HG02970 (cell line): ENCODE data around the gene KRTAP9-4.
"Not testable (repeated sequence)": the region's sequence is repeated elsewhere in the genome, so short reads cannot be mapped to it uniquely, and the experiment has no call there.

Source experiments
- ATAC-seq: cut with Tn5 transposase; IDR thresholded peaks from one replicate; pipeline ENCODE4 v1.9.1; 2021; ENCODE audit warnings: mild to moderate bottlenecking, moderate library complexity, moderate number of reproducible peaks; ENCODE audit not compliant: unreplicated experiment, low FRiP score

Gene KRTAP9-4

GRCh38 chr17:41263212-41263611 is 13.7 kb downstream of the KRTAP9-4 start:
- ATAC-seq = no peak

DNA sequence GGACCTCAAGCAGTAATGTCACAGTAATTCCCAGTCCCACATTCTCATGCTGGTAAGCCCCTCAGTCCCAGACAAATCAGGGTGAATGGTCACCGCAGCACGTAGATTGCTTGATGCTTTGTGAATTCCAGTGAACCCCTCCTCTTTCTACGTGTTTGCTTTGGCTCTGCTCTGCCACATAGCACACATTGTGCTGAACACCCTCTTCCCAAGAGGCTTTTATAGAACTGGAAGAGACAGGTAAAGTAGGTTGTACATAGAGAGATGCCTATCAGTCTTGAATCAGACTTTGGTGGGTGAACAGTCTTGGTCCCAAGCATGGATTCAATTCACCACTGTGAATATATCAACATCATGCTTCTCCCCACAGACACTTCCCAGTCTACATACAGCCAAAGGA is 15.1 kb downstream of the KRTAP9-4 start:
- ATAC-seq = no peak

DNA sequence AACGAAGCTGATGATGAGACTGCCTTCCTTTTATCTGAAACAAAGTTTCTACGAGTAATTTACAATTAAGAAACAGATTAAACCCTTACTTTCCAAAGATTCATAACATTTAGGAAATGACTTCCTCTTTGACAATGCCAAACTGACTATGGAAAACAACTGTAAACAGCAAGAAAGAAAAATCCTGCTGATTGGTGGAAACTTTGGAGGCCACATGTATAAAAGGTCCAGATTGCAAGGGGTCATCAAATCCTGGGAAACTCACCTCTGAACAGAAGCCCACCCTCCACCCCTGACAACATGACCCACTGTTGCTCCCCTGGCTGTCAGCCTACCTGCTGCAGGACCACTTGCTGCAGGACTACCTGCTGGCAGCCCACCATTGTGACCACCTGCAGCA is 15.6 kb downstream of the KRTAP9-4 start, which contains the start of gene KRTAP9-6:
TSS of gene KRTAP9-6 (plus strand) at position 301 of the 400 bp plus-strand sequence. CDS start at position 301, 0 bp downstream.
- ATAC-seq = no peak

DNA sequence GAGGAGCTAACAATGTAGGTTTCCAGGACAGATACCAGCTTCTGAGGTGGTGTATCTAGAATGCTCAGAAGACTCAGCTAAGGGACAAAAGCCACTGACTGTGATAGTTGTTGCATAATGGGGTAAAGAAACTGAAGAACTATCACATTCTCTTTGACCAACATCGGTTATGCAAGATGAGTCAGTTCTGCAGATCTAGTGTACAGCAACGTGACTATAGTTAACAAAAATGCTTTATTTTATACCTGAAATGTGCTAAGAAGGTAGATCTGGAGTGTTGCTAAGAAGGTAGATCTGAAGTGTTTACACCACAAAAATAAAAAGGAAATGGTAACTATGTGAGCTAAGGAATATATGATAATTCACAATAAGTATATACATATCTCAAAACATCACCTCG is 18.2 kb downstream of the KRTAP9-4 start:
- ATAC-seq = no peak

DNA sequence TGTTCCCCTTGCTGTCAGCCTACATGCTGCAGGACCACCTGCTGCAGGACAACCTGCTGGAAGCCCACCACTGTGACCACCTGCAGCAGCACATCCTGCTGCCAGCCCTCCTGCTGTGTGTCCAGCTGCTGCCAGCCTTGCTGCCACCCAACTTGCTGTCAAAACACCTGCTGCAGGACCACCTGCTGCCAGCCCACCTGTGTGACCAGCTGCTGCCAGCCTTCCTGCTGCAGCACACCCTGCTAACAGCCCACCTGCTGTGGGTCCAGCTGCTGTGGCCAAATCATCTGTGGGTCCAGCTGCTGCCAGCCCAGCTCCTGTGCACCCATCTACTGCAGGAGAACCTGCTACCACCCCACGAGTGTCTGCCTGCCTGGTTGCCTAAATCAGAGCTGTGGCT is 21.8 kb downstream of the KRTAP9-4 start:
- ATAC-seq = not testable (repeated sequence)

GRCh38 chr17:41271858-41272257 is 22.4 kb downstream of the KRTAP9-4 start:
- no peak for ATAC-seq

DNA sequence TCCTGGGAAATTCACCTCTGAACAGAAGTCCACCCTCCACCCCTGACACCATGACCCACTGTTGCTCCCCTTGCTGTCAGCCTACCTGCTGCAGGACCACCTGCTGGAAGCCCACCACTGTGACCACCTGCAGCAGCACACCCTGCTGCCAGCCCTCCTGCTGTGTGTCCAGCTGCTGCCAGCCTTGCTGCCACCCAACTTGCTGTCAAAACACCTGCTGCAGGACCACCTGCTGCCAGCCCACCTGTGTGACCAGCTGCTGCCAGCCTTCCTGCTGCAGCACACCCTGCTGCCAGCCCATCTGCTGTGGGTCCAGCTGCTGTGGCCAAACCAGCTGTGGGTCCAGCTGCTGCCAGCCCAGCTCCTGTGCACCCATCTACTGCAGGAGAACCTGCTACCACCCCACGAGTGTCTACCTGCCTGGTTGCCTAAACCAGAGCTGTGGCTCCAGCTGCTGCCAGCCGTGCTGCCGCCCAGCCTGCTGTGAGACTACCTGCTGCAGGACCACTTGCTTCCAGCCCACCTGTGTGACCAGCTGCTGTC is 26.2 kb downstream of the KRTAP9-4 start, which contains the start of gene KRTAP9-7:
TSS of gene KRTAP9-7 (plus strand) at position 51 of the 543 bp plus-strand sequence. CDS start at position 51, 0 bp downstream.
- ATAC-seq = not testable (repeated sequence)

GRCh38 chr17:41278176-41278955 is 28.9 kb downstream of the KRTAP9-4 start:
- no peak for ATAC-seq

DNA sequence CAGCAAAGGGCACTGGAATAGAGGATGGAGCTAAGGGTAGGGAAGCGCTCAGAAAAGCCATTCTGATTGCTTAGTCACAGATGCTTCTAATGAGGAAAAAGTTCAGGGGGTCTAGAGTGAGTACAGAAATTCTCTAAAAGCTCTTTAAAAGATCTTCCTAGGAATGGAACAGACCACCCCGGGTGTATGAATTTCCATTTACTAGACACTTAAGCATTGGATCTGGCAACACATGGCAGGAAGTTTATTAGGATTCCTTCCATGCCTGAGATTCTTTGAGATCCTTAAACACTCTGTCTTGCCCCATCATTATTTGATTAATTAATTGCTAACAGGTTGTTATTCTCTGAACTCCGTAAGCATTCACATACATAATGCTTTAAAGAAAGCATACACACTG is 34.6 kb downstream of the KRTAP9-4 start:
- ATAC-seq = no peak

DNA sequence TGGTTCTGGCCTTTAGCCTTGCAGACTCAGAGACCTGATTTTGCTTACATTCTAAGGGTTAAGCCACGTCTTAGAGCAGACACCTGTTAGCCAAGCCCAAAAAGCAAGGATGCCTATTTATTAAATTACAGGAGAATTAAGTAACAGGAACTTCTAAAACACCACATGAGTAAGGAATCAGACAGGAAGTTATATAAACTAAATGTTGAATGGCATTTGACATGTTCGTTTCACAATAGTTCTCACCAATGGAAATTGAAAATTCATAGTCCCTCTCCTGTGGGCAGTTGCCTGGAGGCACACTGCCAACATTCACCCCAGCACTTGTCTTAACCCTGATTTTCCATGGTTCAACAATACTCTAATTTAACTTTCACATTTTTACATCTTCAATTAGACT is 35.1 kb downstream of the KRTAP9-4 start:
- no peak for ATAC-seq

DNA sequence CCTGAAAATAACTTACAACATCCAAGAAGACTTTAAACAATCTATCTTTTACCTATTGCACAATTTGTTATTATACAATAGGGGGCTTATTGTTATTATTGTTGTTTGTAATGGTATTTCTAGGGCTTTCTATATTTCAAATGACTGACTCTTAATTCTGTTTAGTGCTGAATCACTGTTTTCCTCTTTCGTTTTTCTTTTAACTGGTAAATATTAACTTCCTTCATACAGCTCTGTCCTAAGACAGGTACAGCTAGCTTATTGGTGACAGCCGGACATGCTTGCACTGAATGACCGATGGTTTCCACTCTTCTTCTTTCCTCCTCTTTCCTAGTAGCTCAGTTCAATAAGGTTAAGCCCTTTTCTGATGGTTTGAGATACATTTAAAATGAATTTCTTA is 37.6 kb downstream of the KRTAP9-4 start:
- no peak for ATAC-seq

GRCh38 chr17:41294016-41294415 is 44.5 kb downstream of the KRTAP9-4 start:
- ATAC-seq = no peak

- ATAC-seq = no peak
Measured at GRCh38 chr17:41296846-41297245, 47.4 kb downstream of the KRTAP9-4 start.

DNA sequence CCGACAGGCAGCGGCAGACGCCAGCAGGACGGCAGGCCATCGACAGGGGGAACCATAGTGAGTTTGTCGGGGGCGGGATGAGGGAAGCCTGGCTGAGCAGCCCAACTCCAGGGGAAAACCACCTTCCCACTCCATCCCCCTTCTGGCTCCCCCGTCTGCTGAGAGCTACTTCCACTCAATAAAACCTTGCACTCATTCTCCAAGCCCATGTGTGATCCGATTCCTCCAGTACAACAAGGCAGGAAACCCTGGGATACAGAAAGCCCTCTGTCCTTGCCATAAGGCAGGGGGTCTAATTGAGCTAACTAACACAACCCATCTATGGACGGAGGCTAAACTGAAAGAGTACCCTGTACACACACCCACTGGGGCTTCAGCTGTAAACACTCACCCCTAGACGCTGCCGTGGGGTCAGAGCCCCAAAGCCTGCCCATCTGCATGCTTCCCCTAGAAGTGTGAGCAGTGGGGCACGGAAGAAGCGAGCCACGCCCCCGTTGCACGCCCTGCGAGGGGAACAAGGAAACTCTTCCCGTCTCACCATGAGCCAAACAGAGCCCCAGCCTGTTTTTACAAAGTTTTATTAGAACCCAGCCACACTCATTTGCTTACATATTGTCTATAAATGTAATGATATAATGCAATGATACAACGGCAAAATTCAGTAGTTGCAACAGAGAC is 49.1 kb downstream of the KRTAP9-4 start:
- no peak for ATAC-seq
